ENCODE data around the gene MAGEB4. TPM values are rescaled to one million over a fixed set of nuclear protein-coding genes. Genes with fewer than 3 reads are reported as not detected.
"Not testable (repeated sequence)": the region's sequence is repeated elsewhere in the genome, so short reads cannot be mapped to it uniquely, and the experiment has no call there.

MAGEB4 gene
- not detected for total RNA-seq

GRCh38 chrX:30241724-30242415 is at the start of gene MAGEB4:
MAGEB4 (plus strand) TSS chrX:30242000; CDS start chrX:30242136, 136 bp downstream.
- Histone ChIP-seq H3K4me1 (no peaks in the 10 kb centered on the region), H3K36me3 (no peaks in the 10 kb centered on the region), H3K9me3 (no peaks in the 10 kb centered on the region), H3K27ac (replicated peaks in 1 of 4) (no peak within 1 kb of the TSS), H3K4me3 (no peak within 1 kb of the TSS), H3K27me3 (no peaks in the 10 kb centered on the region)
- no peak for DNase-seq (ENCODE audit: extremely low spot score)
- WGBS, result 84% methylated on average over 6 of the region's 10 CpGs
- no peak for TF ChIP-seq POLR2A (IDR thresholded peaks at IDR 0.05; ENCODE audit: low read depth)
- no peak for TF ChIP-seq EP300 (IDR thresholded peaks at IDR 0.05)
- no peak for TF ChIP-seq CTCF (IDR thresholded peaks at IDR 0.05)
- no peak for TF ChIP-seq POLR2AphosphoS5 (IDR thresholded peaks at IDR 0.05)
- intact Hi-C loops (cut with DNase I), result no loop called here

- H3K27me3 ChIP-seq; H3K36me3 ChIP-seq; intact Hi-C loops (cut with DNase I); H3K4me1 ChIP-seq; DNase-seq (ENCODE audit: extremely low spot score); H3K9me3 ChIP-seq; H3K4me3 ChIP-seq; H3K27ac ChIP-seq (replicated peaks in 1 of 4): not testable (repeated sequence)
- 66% methylated on average over 6 of the region's 6 CpGs for WGBS
Measured at GRCh38 chrX:30193910-30194309, 47.9 kb upstream of the MAGEB4 start.

GRCh38 chrX:30196322-30196721 is 45.5 kb upstream of the MAGEB4 start:
- Histone ChIP-seq H3K27me3 (peaks cover 0 to 4% (median 0%) of the 10 kb centered on the region in 4 donors), H3K27ac (replicated peaks in 1 of 4) (no peak overlapping the region), H3K4me1 (no peaks in the 10 kb centered on the region), H3K36me3 (no peaks in the 10 kb centered on the region), H3K4me3 (no peak overlapping the region), H3K9me3 (no peaks in the 10 kb centered on the region)
- no peak for DNase-seq (ENCODE audit: extremely low spot score)
- TF ChIP-seq POLR2AphosphoS5 (IDR thresholded peaks at IDR 0.05) (no peak), POLR2A (IDR thresholded peaks at IDR 0.05; ENCODE audit: low read depth) (no peak), EP300 (IDR thresholded peaks at IDR 0.05) (no peak), CTCF (IDR thresholded peaks at IDR 0.05) (no peak)
- intact Hi-C loops (cut with DNase I), result no loop called here
- 28% methylated on average over 1 of the region's 1 CpG for WGBS

- Histone ChIP-seq H3K36me3 (no peaks in the 10 kb centered on the region), H3K27ac (replicated peaks in 1 of 4) (no peak overlapping the region), H3K4me1 (no peaks in the 10 kb centered on the region), H3K4me3 (no peak overlapping the region), H3K9me3 (no peaks in the 10 kb centered on the region), H3K27me3 (no peaks in the 10 kb centered on the region)
- DNase-seq (ENCODE audit: extremely low spot score), result no peak
- intact Hi-C loops (cut with DNase I), result no loop called here
- WGBS, result 82% methylated on average over 2 of the region's 2 CpGs
- TF ChIP-seq POLR2AphosphoS5 (IDR thresholded peaks at IDR 0.05) (no peak), POLR2A (IDR thresholded peaks at IDR 0.05; ENCODE audit: low read depth) (no peak), EP300 (IDR thresholded peaks at IDR 0.05) (no peak), CTCF (IDR thresholded peaks at IDR 0.05) (no peak)
Measured at GRCh38 chrX:30212172-30212571, 29.6 kb upstream of the MAGEB4 start.

- intact Hi-C loops (cut with DNase I), result no loop called here
Measured at GRCh38 chrX:30215357-30215843, 26.4 kb upstream of the MAGEB4 start, which contains the start of gene MAGEB2. MAGEB2 (plus strand) TSS chrX:30215563; CDS start chrX:30218581, 3,018 bp downstream.

More at GRCh38 chrX:30215357-30215843, 26.4 kb upstream of the MAGEB4 start, which contains the start of gene MAGEB2:
- H3K4me1 ChIP-seq, result no peaks in the 10 kb centered on the region
- H3K4me3 ChIP-seq, result no peak within 1 kb of the TSS
- H3K27me3 ChIP-seq, result no peaks in the 10 kb centered on the region
- no peak for TF ChIP-seq CTCF (IDR thresholded peaks at IDR 0.05)
- no peak for TF ChIP-seq POLR2AphosphoS5 (IDR thresholded peaks at IDR 0.05)
- TF ChIP-seq POLR2A (IDR thresholded peaks at IDR 0.05; ENCODE audit: low read depth), result no peak
- no peak for TF ChIP-seq EP300 (IDR thresholded peaks at IDR 0.05)
- 86% methylated on average over 29 of the region's 29 CpGs for WGBS
- H3K9me3 ChIP-seq, result no peaks in the 10 kb centered on the region
- H3K27ac ChIP-seq (replicated peaks in 1 of 4), result no peak within 1 kb of the TSS
- DNase-seq (ENCODE audit: extremely low spot score), result no peak
- H3K36me3 ChIP-seq, result no peaks in the 10 kb centered on the region

All from esophagus muscularis mucosa (tissue), 4 donors.